OCI-LY1 (cell line): ENCODE results near the gene EPHA4.

ENCODE experiments used
- H2AFZ ChIP-seq: fragments of 200-600 bp; sonication (generic), shearing (Covaris generic); 2 replicates; pipeline ENCODE4 v1.6.0; 2014; ENCODE audit warnings: antibody characterized with exemption, mild to moderate bottlenecking, low read length
- H3F3A ChIP-seq: fragments of 200-600 bp; sonication (generic), shearing (Covaris generic); 2 replicates; pipeline ENCODE4 v1.6.0; 2014; ENCODE audit warnings: mild to moderate bottlenecking, antibody characterized with exemption, low read length, moderate library complexity; ENCODE audit not compliant: insufficient read depth
- H3K27ac ChIP-seq: fragments of 200-600 bp; sonication (generic); 2 replicates; pipeline ENCODE4 v1.5.1; 2014; ENCODE audit warnings: low read length, mixed run types, mild to moderate bottlenecking, low read depth; ENCODE audit not compliant: poor library complexity, severe bottlenecking
- H3K27me3 ChIP-seq: fragments of 200-600 bp; sonication (generic); 2 replicates; pipeline ENCODE4 v1.6.0; 2014; ENCODE audit warnings: antibody characterized with exemption, mild to moderate bottlenecking, low read length, moderate library complexity; ENCODE audit not compliant: insufficient read depth
- H3K36me3 ChIP-seq: fragments of 200-600 bp; sonication (generic); 2 replicates; pipeline ENCODE4 v1.6.1; 2014; ENCODE audit warnings: mild to moderate bottlenecking, antibody characterized with exemption, low read length, moderate library complexity, mixed read lengths; ENCODE audit not compliant: insufficient read depth
- H3K4me1 ChIP-seq: fragments of 200-600 bp; sonication (generic); 2 replicates; pipeline ENCODE4 v1.5.1; 2014; ENCODE audit warnings: mild to moderate bottlenecking, low read length, moderate library complexity; ENCODE audit not compliant: insufficient read depth, severe bottlenecking
- H3K4me2 ChIP-seq: fragments of 200-600 bp; sonication (generic), shearing (Covaris generic); 2 replicates; pipeline ENCODE4 v1.6.1; 2014; ENCODE audit warnings: low read length
- H3K4me3 ChIP-seq: fragments of 200-600 bp; sonication (generic); 2 replicates; pipeline ENCODE4 v1.5.1; 2014; ENCODE audit warnings: low read length, low read depth, mild to moderate bottlenecking, mixed read lengths; ENCODE audit not compliant: poor library complexity, severe bottlenecking
- H3K79me2 ChIP-seq: fragments of 200-600 bp; shearing (Covaris generic); 2 replicates; pipeline ENCODE4 v1.6.1; 2016; ENCODE audit warnings: mixed run types, low read length, mixed read lengths; ENCODE audit not compliant: insufficient read depth
- H3K9ac ChIP-seq: fragments of 200-600 bp; sonication (generic), shearing (Covaris generic); 2 replicates; pipeline ENCODE4 v1.6.1; 2014; ENCODE audit warnings: mild to moderate bottlenecking, low read length, mixed read lengths
- H3K9me2 ChIP-seq: fragments of 200-600 bp; sonication (generic), shearing (Covaris generic); 2 replicates; pipeline ENCODE4 v1.6.1; 2014; ENCODE audit warnings: low read depth, mild to moderate bottlenecking, low read length, mixed read lengths
- H3K9me3 ChIP-seq: fragments of 200-600 bp; shearing (Covaris generic); 2 replicates; pipeline ENCODE4 v1.6.1; 2014; ENCODE audit warnings: low read length, mixed read lengths
- H4K20me1 ChIP-seq: fragments of 200-600 bp; sonication (generic), shearing (Covaris generic); 2 replicates; pipeline ENCODE4 v1.6.0; 2016; ENCODE audit warnings: mild to moderate bottlenecking, low read length; ENCODE audit not compliant: insufficient read depth
- CTCF ChIP-seq: fragments of 200-600 bp; sonication (generic), shearing (Covaris generic); IDR thresholded peaks from 2 replicates; pipeline ENCODE4 v1.5.1; 2017; ENCODE audit warnings: mild to moderate bottlenecking, antibody characterized with exemption, low read length, moderate library complexity, mixed read lengths
- EZH2 ChIP-seq: fragments of 200-600 bp; sonication (generic), shearing (Covaris generic); IDR thresholded peaks from 2 replicates; pipeline ENCODE4 v1.8.0; 2017; ENCODE audit warnings: borderline replicate concordance, mixed run types, mild to moderate bottlenecking, antibody characterized with exemption, low read length, moderate library complexity, mixed read lengths

Gene EPHA4

GRCh38 chr2:221439761-221440479 is 132.2 kb downstream of the EPHA4 start:
- H3K9ac ChIP-seq: no peak overlapping the region
- TF ChIP-seq EZH2 (no peak), CTCF (no peak)
- H3K36me3 ChIP-seq: no peaks in the 10 kb centered on the region
- no peaks in the 10 kb centered on the region for H3K27me3 ChIP-seq
- no peak overlapping the region for H3K4me2 ChIP-seq
- H3K79me2 ChIP-seq: no peaks in the 10 kb centered on the region
- no peaks in the 10 kb centered on the region for H3K9me2 ChIP-seq
- H3K4me3 ChIP-seq: no peak overlapping the region
- no peak overlapping the region for H2AFZ ChIP-seq
- no peaks in the 10 kb centered on the region for H4K20me1 ChIP-seq
- no peaks in the 10 kb centered on the region for H3K4me1 ChIP-seq
- no peaks in the 10 kb centered on the region for H3F3A ChIP-seq
- no peaks in the 10 kb centered on the region for H3K9me3 ChIP-seq
- no peak overlapping the region for H3K27ac ChIP-seq

GRCh38 chr2:221437056-221437455 is 135.0 kb downstream of the EPHA4 start:
- H3K9ac ChIP-seq: no peak overlapping the region
- H3K4me1 ChIP-seq: no peaks in the 10 kb centered on the region
- H3K36me3 ChIP-seq: no peaks in the 10 kb centered on the region
- H3K9me3 ChIP-seq: no peaks in the 10 kb centered on the region
- no peaks in the 10 kb centered on the region for H3K79me2 ChIP-seq
- H4K20me1 ChIP-seq: no peaks in the 10 kb centered on the region
- H2AFZ ChIP-seq: no peak overlapping the region
- no peaks in the 10 kb centered on the region for H3K27me3 ChIP-seq
- H3F3A ChIP-seq: no peaks in the 10 kb centered on the region
- H3K9me2 ChIP-seq: no peaks in the 10 kb centered on the region
- no peak overlapping the region for H3K27ac ChIP-seq
- H3K4me2 ChIP-seq: no peak overlapping the region
- TF ChIP-seq CTCF (no peak), EZH2 (no peak)
- H3K4me3 ChIP-seq: no peak overlapping the region

- Histone ChIP-seq H3K9me3 (no peaks in the 10 kb centered on the region), H3F3A (no peaks in the 10 kb centered on the region), H3K27ac (no peak overlapping the region), H3K36me3 (no peaks in the 10 kb centered on the region), H3K4me2 (no peak overlapping the region), H3K79me2 (no peaks in the 10 kb centered on the region), H3K4me3 (no peak overlapping the region), H4K20me1 (no peaks in the 10 kb centered on the region), H3K27me3 (no peaks in the 10 kb centered on the region), H3K9me2 (no peaks in the 10 kb centered on the region), H3K4me1 (no peaks in the 10 kb centered on the region), H2AFZ (no peak overlapping the region), H3K9ac (no peak overlapping the region)
- TF ChIP-seq CTCF (no peak), EZH2 (no peak)
These were observed 136.9 kb downstream of the EPHA4 start for GRCh38 chr2:221435171-221435570.
